Astrocyte of the spinal cord (primary cell): ENCODE data around the gene C12orf75.

Experiments
- DNase-seq: peaks from one replicate; pipeline ENCODE4 v3.0.0; 2011; ENCODE audit warnings: low read depth, low spot score
- H3K4me3 ChIP-seq: 2 replicates; pipeline ENCODE4 v1.5.1; 2011; ENCODE audit warnings: low read depth, mild to moderate bottlenecking, low read length, moderate library complexity
- CTCF ChIP-seq: IDR thresholded peaks from 2 replicates; pipeline ENCODE4 v1.5.1; 2012; ENCODE audit warnings: low read depth, mild to moderate bottlenecking, low read length, inconsistent platforms
- in situ Hi-C: cut with HindIII; loops from 2 replicates; pipeline ENCODE4 v1.10.0; 2017; ENCODE audit warnings: low sequenced_read_pairs

C12orf75 gene

GRCh38 chr12:105348142-105348541 is 17.7 kb downstream of the C12orf75 start:
- DNase-seq = no peak
- in situ Hi-C loops = no loop called here
- TF ChIP-seq CTCF = no peak
- no peak overlapping the region for H3K4me3 ChIP-seq

- in situ Hi-C loops = no loop called here
- DNase-seq = peak; percentile 32
- H3K4me3 ChIP-seq = no peak overlapping the region
- no peak for TF ChIP-seq CTCF
Measured at GRCh38 chr12:105348561-105348960, 18.1 kb downstream of the C12orf75 start.

GRCh38 chr12:105349138-105349537 is 18.6 kb downstream of the C12orf75 start:
- TF ChIP-seq CTCF = no peak
- DNase-seq = no peak
- in situ Hi-C loops = no loop called here
- H3K4me3 ChIP-seq = no peak overlapping the region

GRCh38 chr12:105351523-105351922 is 21.0 kb downstream of the C12orf75 start:
- no peak overlapping the region for H3K4me3 ChIP-seq
- DNase-seq = no peak
- no peak for TF ChIP-seq CTCF
- in situ Hi-C loops = no loop called here

GRCh38 chr12:105352052-105352451 is 21.6 kb downstream of the C12orf75 start:
- in situ Hi-C loops = no loop called here
- no peak overlapping the region for H3K4me3 ChIP-seq
- no peak for TF ChIP-seq CTCF
- no peak for DNase-seq

GRCh38 chr12:105352940-105353635 is 22.6 kb downstream of the C12orf75 start:
- TF ChIP-seq CTCF = no peak
- no peak overlapping the region for H3K4me3 ChIP-seq
- peak; percentile 54 for DNase-seq
- in situ Hi-C loops = no loop called here
